Vagina (tissue), 2 donors: ENCODE measurements around the gene BACE1-AS.

ENCODE experiments used
- POLR2A ChIP-seq, 2 donors: fragments of 450-650 bp; IDR thresholded peaks; one replicate each; pipeline ENCODE4 v1.6.1; 2017; ENCODE audit warnings: antibody characterized with exemption in 2 of 2, mild to moderate bottlenecking in 2 of 2, moderate library complexity in 2 of 2
- POLR2AphosphoS5 ChIP-seq, 2 donors: sonication (generic); formaldehyde crosslinking; IDR thresholded peaks; one replicate each; pipeline ENCODE4 v1.9.0; 2017; ENCODE audit warnings: antibody characterized with exemption in 2 of 2, mild to moderate bottlenecking in 2 of 2, low read depth in 1 of 2; ENCODE audit not compliant: insufficient read depth in 1 of 2

DNA sequence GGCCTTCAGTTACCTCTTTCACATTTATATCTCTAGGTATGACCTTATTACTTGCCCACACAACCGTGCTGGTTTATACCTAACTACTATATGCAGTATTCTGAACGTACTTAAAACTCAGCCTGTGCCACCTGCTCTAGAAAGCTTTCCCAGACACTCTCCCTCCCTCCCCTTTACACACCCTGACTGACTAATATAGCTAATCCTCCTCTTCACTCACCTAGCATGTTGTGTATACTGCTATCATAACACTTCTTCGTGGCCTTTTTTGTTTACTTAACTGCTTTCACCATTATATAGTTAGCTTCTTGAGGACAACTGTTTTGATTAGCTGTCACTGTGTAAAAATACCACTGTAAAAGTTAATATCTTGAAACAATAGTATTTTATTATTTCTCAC, 35.2 kb upstream of the BACE1-AS start:
- TF ChIP-seq POLR2A (IDR thresholded peaks at IDR 0.05) (no peak), POLR2AphosphoS5 (IDR thresholded peaks at IDR 0.05; ENCODE audit: insufficient read depth in 1 of 2, low read depth in 1 of 2) (no peak)
